CD4-positive, alpha-beta T cell treated with Interleukin-12 subunit alpha and Interleukin-12 subunit beta, for 1 hour (primary cell): ENCODE results near the gene RDX.

Experiments
- DNase-seq: peaks from one replicate; pipeline ENCODE4 v3.0.0-alpha.2; 2020

The RDX gene

DNA sequence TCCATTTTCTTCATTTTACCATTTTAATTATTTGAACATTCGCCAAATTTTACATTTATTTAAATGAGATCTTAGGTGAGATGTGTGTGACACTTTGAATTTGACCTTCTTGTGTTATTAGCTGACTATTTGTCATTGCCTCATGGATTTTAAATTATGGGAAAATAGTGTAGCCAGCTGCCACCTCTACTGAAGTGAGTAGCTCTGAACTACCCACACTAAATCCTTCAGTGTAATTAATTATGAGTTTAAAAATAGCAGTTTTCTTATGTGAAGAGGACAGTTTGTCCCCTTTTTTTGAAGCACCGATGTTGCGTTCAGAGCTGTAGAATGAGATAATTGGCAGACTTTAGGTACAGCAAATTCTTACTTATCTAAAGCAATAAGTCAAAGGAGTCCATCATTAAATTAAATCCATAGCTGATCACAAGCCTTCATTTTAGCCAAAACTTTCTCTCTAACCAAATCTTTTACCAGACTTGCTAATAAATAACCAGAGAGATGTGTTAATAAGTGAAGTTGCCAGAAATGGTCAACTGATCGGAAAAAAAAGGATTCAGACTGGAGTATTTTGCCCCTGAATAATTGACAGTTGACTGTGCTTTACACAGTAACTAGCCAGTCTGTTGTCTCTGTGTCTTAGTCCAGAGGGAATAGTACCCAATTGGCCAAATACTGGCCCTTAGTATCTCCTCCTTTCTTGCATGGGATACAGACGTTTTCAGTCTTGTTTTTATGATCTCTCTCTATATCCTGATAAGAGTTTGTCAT is 128.2 kb downstream of the RDX start:
- DNase-seq, result no peak

DNA sequence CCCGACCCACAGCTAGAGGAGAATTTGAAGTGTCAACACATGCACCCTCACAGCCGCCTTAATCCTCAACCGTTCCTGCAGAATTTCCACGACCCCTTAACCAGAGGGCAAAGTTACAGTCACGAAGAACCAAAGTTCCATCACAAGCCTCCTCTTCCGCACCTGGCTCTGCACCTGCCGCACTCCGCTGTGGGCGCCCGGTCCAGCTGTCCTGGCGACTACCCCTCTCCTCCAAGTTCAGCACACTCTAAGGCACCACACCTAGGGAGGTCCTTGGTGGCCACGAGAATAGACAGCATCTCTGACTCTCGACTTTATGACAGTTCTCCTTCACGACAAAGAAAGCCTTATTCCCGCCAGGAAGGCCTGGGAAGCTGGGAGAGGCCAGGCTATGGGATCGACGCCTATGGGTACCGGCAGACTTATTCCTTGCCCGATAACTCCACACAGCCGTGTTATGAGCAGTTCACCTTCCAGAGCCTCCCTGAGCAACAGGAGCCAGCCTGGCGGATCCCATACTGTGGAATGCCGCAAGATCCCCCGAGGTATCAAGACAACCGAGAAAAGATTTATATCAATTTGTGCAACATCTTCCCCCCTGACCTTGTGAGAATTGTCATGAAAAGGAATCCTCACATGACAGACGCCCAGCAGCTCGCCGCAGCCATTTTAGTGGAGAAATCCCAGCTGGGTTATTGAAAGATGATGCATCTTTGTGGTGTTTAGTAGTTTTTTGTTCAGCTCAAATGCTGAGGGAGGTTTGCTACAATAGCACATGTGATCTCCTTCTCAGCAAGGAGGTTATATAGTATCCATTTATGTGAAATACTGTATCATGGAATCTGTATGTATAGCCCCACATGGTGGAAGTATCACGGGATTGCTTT is 131.1 kb downstream of the RDX start:
- DNase-seq, result no peak

DNA sequence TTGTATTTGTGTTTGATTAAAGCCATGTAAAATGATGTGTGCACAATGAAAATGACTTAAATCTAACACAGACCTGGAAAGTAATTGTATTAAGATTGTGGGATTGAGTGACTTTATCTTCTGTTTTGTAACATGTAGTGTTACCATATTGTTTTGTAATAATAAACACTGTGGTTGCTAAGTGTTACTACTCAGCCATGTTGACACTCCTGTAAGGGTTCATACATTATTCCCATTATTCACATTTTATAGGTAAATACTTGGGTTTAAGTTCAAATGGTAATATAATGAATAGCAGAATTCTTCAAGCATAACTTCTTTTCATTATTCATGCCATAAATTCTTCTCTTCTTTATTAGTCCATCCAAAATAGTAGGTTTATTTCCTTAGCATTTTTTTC is 134.2 kb downstream of the RDX start:
- no peak for DNase-seq

DNA sequence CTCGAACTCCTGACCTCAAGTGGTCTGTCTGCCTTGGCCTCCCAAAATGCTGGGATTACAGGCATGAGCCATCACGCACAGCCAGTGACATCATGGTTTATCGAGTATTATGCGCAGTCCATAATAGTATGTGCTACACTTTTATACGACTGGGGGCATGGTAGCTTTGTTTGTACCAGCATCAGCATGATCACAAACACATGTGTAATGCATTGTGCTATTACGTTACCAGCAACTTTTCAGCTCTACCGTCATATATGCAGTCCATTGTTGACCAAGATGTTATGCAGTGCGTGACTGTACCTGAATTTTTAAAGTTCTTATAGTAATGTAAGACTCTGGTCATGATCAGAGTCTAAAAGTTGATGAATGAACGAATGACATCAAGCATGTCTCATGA is 135.4 kb downstream of the RDX start:
- DNase-seq, result no peak

DNA sequence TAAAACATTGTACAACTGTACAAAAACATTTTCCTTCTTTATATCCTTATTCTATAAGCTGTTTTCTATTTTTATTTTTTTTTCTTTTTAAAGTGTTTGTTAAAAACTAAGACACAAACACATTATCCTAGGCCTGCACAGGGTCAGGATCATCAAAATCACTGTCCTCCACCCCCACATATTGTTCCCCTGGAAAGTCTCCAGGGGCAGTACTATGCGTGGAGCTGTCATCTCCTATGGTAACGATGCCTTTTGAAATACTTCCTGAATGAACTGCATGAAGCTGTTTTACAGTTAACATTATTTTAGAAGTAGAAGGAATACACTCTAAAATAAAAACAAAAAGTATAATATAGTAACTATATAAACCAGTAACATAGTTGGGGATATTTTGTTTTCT is 136.0 kb downstream of the RDX start:
- no peak for DNase-seq

DNA sequence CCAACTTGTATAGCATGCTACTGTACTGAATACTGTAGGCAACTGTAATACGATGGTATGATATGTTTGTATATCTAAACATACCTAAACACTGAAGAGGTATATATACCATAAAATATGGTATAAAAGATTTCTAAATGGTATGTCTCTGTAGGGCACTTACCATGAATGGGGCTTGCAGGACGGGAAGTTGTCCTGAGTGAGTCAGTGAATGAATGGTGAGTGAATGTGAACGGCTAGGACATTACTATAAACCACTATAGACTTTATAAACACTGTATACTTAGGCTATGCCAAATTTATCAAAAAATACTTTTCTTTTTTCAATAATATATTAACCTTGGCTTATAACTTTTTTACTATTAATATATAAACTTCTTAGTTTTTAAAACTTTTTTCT is 136.4 kb downstream of the RDX start:
- DNase-seq, result no peak

DNA sequence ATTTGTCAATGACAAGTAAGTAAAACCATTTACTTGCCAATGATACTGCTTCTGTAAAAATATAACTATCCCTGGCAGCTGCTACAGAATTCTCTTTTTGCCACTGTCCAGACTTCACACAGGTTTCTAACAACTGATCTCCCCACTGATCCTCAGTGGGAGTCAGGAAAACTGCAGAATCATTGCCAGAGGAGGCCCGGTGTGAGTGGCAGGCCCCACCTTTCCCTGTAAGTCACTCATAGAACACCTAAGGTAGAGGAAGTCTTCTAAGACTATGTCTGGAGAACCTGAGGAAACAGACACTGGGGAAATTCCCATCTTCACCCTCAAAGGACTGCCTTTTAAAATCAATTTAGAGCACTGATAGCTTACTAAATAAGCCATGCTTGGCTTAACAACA is 136.9 kb downstream of the RDX start:
- no peak for DNase-seq

DNA sequence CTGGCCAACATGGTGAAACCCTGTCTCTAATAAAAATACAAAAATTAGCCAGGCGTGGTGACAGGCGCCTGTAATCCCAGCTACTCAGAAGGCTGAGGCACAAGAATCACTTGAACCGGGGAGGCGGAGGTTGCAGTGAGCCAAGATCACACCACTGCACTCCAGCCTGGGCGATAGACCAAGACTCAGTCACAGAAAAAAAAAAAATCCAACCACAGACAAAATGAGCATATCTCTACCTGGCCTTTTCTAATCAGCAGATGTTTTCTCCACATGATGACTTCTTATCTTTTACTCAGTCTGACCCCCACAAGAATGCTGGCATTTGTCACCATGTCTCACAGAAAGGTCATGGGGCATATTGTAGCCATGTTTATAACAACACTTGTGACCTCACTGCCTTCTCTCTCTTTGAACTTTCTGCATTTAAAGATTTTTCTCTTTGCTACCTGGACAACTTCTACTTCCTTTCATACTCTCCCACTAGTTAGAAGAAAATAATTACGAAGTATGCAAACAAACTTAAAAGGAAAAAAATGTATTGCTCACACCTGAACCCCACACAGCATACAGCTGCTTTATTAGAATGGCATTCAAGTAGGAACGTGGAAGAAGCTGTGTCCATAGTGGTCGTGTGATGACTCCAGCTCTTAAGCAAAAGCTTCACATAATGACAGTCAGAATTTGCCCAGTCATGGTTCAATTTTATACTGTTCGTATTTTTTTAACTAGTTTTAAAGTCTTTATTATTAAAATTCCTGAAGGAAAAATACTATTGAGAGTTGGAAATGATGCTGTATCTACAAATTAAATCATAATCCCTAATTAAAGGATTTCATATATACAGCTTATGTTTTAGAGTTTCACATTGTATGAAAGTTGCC is 137.9 kb downstream of the RDX start:
- DNase-seq, result no peak

DNA sequence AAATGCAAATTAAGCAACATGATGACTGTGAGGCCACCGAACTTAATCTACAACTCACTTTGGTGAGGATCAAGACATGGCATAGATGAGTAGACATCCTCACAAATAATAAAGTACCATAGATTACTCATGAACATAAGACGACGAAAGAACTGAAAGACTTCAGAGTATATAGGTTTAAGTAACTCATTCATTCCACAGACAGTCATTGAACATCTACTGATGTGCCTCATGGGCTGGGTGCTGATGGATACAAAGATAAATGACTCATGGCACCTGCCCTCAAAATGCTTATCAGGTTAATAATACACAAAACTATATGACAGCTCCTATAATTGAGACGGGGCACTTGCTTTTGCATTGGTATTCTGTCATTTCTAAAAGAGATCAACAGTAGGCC is 139.9 kb downstream of the RDX start:
- DNase-seq, result no peak

DNA sequence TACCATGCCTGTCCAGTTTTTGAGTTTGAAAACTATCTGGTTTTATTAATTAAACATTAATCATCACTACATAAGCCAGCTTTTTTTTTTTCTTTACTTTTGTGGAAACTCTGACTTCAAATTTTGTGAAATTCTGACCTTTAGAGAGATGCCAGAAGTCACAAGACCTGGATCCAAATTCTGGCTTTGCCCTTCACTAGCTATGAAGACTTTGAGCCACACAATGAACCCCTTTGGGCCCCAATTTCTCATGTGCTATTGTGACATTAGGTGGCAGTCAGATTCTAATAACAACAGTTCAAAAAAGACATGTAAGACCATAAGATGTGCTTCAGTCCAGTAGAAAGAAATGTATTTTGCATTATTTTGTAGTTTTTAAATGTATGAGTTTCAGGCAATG is 142.9 kb downstream of the RDX start:
- DNase-seq, result no peak

DNA sequence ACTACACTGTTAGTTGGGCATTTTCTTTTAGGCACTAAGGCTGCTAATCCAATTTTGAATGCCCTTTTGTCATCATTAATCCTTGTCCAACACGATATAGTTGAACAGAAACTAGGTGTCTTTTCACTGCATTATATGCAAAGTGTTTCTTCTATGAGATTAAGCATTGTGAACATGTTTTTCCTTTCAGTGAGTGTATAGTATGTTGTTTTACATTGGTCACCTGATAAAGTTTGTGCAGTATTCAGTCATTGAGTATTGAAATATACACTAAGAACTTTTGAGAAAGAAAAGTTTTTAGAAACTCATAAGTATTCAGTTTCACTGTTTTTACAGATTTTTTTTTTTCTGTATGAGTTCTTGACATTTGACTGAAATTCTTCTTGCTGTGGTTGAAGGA is 144.2 kb downstream of the RDX start:
- no peak for DNase-seq

DNA sequence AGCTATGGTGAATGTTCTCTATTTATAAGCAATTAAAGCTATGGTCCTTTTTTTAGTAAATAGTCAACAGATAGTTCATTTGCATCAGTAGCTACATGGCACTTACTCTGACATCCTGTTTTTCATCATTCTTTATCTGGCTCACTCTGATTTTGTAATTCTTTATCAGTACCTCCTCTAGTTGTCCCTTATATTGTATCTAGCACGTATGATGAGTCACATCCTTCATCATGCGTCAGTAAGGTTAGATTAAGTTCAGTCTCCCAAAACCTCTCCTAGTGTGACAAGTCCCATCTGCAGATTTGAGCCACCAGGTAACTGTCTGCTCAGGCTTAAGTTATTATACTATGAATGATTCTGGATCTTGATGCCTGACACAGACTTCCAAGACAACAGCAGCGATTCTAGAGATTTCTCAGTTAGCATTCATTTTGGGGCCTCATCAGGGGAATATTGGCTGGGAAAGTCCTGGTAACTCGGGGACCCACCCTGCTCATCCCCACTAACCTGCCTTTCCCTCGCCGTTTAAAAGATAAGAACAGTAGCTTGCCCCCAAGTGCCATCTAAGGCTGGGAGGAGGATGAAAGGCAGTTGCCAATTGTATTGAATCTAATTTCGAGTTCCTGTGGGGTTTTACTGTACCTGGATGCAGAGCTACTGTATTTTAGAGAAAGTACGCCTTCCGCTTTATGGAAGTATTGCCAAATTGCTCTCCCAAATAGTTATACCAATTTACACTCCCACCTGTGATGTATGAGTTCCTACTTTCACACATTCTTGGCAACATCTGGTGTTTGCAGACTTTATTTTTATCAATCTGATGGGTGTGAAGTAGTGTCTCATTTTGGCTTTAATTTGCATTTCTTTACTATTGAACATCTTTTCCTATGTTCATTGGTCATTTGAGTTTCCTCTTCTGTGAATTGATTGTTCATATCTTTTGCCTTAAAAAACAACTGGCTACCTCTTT is 147.4 kb downstream of the RDX start:
- no peak for DNase-seq

DNA sequence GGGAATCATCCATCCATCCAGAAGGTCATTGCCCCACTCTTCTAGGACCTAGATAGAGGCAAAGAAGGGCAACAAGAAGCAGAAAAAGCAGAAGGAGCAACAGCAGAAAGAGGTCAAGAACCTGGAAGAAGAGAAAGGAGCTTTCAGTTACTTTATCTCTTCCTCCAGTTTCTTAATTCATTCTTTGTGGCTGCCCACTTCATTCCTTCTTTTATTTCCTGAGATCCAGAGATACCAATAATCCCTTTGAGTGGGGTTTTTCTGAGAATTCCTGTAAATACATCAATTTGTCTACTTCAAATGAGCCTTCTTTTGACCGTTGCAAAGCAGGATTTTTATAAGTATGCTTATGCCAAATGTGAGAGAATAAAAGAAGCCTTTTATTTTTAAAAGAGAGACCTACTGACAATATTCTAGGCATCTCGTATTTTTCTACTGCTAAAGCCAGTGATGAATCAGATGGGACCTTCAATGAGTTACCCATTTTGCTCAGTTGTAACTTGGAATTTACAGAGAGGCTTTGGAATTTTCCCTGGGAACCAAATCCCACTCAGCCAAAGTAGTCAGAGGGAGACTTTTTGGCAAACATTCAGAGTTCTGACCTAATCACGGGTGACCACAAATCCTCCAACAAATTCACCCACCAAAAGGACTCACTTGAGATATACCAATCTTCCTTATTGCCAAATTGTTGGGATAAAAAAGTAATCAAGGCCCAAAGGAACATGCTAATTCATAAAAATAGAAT is 148.3 kb downstream of the RDX start:
- DNase-seq, result no peak

DNA sequence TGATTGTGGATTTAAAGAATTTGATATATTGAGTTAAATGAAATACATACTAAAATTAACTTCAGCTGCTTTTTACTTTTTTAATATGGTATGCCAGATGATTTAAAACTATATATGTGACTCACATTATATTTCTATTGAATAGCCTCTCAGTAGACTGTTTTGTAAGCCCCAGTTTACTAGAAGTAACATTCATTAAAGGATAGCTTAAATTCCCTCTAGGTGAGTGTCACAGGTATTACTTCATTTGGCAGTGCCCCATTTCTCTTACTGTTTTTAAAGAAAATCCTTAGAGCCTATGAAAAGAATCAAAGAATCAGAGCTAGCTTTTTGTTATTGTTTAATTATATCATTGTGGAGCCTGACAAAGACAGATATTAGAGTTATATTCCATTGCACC is 154.6 kb downstream of the RDX start:
- no peak for DNase-seq

DNA sequence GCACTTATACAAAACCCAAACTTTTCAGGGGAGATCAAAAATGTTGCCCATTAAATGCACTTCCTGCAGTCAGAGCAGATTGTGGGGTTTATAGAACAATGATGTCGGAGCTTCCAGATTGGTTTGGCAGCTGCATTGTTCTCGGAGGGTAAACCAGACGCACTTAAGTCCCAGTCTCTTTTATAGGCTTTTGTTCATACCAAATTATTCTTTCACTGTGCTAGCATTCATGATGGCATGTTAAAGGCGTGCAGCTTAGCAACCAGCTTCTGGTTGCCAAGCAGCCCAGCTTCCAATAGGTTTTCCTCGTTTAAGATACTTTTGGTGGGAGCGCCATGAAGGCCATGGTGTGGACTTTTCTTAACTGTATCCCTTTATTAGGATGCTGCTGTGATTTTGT is 162.3 kb downstream of the RDX start:
- no peak for DNase-seq

DNA sequence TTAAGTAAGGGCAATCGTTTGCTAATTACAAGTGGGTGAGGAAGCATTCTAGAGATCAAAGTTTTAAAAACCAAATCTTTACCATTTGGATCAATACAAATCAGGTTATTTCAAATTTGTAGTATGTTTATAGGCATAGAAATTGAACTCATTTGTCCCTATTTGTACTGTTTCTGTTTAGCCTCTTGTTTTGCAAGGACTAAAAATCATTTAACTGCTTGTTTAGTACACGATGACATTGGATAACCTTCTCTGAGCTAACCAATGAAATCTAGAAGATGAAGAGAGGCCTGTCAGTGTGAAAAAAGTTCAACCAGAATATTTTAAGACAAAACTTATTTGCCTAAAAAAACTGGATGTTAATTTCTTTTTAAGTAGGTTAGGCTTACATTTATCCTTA is 163.3 kb downstream of the RDX start:
- DNase-seq, result no peak

DNA sequence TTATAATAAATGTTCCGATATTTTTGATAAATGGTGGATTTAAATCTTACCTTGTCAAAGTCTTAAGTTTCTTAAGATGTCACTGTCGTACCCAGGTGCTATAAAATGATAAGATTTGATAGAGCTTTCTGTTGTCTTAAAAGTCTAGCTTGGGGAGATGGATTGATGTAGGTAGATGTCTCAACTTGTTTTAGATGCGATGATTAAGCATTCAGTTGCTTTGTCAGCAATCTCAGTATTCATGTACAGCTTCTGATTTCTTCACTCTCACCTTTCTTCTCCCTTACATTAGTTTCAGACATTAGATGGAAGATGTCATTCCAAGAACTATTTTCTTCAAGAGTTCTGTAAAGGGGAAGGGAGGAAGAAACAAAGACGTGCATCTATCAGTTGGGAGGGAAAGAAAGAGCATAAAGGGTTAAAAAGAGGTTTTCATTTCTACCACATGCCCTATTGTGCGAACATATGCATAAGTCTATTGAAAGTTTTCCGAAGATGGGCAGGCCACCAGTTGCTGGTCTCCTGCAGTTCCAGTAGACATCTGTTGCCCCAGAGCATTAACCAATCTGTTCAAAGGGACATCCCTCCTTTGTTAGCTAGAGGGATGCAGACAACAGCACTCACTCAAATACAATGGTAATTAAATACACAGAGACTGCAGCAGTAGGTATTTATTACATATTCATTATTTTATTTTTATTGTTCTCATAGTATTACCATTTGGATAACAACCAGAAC is 164.9 kb downstream of the RDX start:
- DNase-seq, result no peak

DNA sequence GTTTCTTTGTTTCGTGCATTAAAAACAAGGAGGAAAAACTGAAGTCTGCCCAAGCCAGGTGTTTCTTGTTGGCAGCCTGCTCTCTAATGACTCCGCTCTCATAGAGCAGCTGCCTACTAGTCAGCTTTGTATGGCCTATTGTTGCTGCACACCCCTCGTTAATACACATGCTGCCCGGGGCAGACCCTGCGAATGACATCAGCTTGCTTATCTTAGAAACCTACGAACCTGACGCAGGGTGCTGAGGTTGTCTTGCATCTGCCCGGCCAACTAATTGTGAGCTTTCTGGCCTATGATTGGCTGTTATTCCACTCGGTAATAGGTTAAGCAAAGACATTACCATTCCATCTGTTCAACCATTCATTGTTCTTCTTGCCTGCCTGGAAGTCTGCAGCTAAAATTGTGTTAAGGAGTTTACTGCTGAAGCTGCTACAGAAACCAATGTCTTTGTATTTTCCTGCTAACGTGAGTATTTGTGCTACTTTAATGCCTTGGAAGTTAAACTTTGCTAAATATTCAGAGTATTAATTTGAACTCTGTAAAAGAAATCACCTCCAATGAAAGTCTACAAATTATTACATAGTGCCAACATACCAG is 165.7 kb downstream of the RDX start:
- DNase-seq, result no peak

DNA sequence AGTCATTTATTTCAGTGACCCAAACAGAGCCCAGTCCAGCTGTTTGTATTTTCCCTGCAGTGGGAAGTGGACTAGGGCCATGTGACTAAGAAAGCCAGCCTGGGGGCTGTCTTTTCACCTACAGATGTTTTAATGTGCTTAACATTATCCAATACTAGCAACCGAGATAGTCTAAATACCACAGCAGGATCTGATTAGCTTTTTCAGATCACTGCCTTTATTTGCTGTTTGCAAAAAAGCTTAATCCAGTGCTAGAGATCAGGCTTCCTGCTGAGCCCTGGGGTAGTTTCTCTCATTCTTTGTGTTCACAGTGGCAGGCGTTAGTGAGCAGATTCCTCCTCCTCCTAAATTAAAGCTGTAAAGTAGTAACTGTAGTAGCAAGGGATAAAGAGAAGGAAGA is 168.3 kb downstream of the RDX start:
- DNase-seq, result no peak

DNA sequence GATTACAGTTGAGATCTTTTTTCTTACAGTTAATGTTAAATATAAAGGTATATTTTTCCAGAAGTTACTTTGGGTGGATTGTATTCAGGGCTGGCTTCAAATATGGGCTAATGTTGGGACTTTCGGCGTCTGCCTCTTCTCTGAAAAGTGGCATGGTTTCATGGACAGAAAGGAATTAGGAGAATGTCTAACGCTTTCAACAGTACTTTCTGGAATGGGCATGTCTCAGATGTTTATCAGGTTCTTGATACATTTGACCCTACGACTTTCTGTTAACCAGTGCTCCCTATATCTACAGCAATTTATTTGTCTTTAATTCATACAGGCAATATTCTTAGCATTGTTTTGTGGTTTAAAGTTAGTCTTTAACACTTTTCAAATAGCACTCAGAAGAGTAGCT is 169.5 kb downstream of the RDX start:
- DNase-seq, result no peak
